OCI-LY3 (cell line): ENCODE measurements around the gene ZBTB5.

Experiments used
- H2AFZ ChIP-seq: fragments of 200-600, 300-600 bp; shearing (Covaris generic); 2 replicates; pipeline ENCODE4 v1.6.0; 2014; ENCODE audit warnings: antibody characterized with exemption, low read depth, low read length
- H3K27ac ChIP-seq: fragments of 200-600, 300-600 bp; sonication (generic); 2 replicates; pipeline ENCODE4 v1.5.1; 2014; ENCODE audit warnings: mild to moderate bottlenecking, low read length, moderate library complexity, mixed read lengths
- H3K27me3 ChIP-seq: fragments of 200-600, 300-600 bp; sonication (generic); 2 replicates; pipeline ENCODE4 v1.6.1; 2014; ENCODE audit warnings: low read depth, low read length, mixed read lengths
- H3K36me3 ChIP-seq: fragments of 200-600, 300-600 bp; sonication (generic); replicated peaks from 2 replicates; pipeline ENCODE3; 2014; ENCODE audit warnings: low read depth, low read length, mixed read lengths
- H3K4me1 ChIP-seq: fragments of 300-600, 200-600 bp; sonication (generic); 2 replicates; pipeline ENCODE4 v1.6.1; 2014; ENCODE audit warnings: low read length, mixed read lengths
- H3K4me2 ChIP-seq: fragments of 200-600, 300-600 bp; sonication (generic); 2 replicates; pipeline ENCODE4 v1.6.1; 2014; ENCODE audit warnings: low read length, mixed read lengths
- H3K4me3 ChIP-seq: fragments of 300-600, 200-600 bp; sonication (generic); 2 replicates; pipeline ENCODE4 v1.5.1; 2014; ENCODE audit warnings: antibody characterized with exemption, mild to moderate bottlenecking, low read length, moderate library complexity
- H3K79me2 ChIP-seq: fragments of 300-600, 200-600 bp; shearing (Covaris generic); 2 replicates; pipeline ENCODE4 v1.6.1; 2014; ENCODE audit warnings: mild to moderate bottlenecking, low read length, mixed read lengths
- H3K9ac ChIP-seq: fragments of 300-600, 200-600 bp; shearing (Covaris generic); 2 replicates; pipeline ENCODE4 v1.6.0; 2014; ENCODE audit warnings: mild to moderate bottlenecking, low read length, moderate library complexity
- H3K9me3 ChIP-seq: fragments of 200-600, 300-600 bp; shearing (Covaris generic); 2 replicates; pipeline ENCODE4 v1.6.1; 2014; ENCODE audit warnings: low read length, mixed read lengths; ENCODE audit not compliant: insufficient read depth
- H4K20me1 ChIP-seq: fragments of 200-600, 300-600 bp; sonication (generic); 2 replicates; pipeline ENCODE4 v1.6.1; 2016; ENCODE audit warnings: low read length, mixed read lengths; ENCODE audit not compliant: insufficient read depth
- CTCF ChIP-seq: fragments of 200-600, 300-600 bp; sonication (generic); IDR thresholded peaks from 2 replicates; pipeline ENCODE4 v1.5.1; 2014; ENCODE audit warnings: antibody characterized with exemption, low read length, low read depth
- EZH2phosphoT487 ChIP-seq: fragments of 200-600 bp; shearing (Covaris generic); IDR thresholded peaks from 2 replicates; pipeline ENCODE4 v1.6.1; 2018; ENCODE audit warnings: antibody characterized with exemption, mixed run types, low read depth

ZBTB5 gene

GRCh38 chr9:37443566-37443965, 21.7 kb downstream of the ZBTB5 start:
- Histone ChIP-seq H3K9ac (no peak overlapping the region), H2AFZ (no peak overlapping the region), H3K27me3 (no peaks in the 10 kb centered on the region), H3K4me2 (no peak overlapping the region), H3K4me1 (no peaks in the 10 kb centered on the region), H3K9me3 (no peaks in the 10 kb centered on the region), H4K20me1 (peaks cover 24% of the 10 kb centered on the region), H3K27ac (no peak overlapping the region), H3K79me2 (peaks cover 87% of the 10 kb centered on the region), H3K36me3 (peaks cover 52% of the 10 kb centered on the region), H3K4me3 (no peak overlapping the region)
- TF ChIP-seq CTCF, result no peak

- H3K79me2 ChIP-seq, result peaks cover 90% of the 10 kb centered on the region
- H3K9me3 ChIP-seq, result no peaks in the 10 kb centered on the region
- H3K36me3 ChIP-seq, result peaks cover 58% of the 10 kb centered on the region
- H2AFZ ChIP-seq, result no peak overlapping the region
- H3K9ac ChIP-seq, result no peak overlapping the region
- H3K4me1 ChIP-seq, result no peaks in the 10 kb centered on the region
- H4K20me1 ChIP-seq, result peaks cover 30% of the 10 kb centered on the region
- TF ChIP-seq EZH2phosphoT487, result no peak
- TF ChIP-seq CTCF, result no peak
- H3K4me2 ChIP-seq, result no peak overlapping the region
- no peak overlapping the region for H3K4me3 ChIP-seq
- H3K27me3 ChIP-seq, result no peaks in the 10 kb centered on the region
- H3K27ac ChIP-seq, result no peak overlapping the region
Observed at GRCh38 chr9:37442556-37442955, 22.7 kb downstream of the ZBTB5 start.

- no peaks in the 10 kb centered on the region for H3K27me3 ChIP-seq
- peaks cover 90% of the 10 kb centered on the region for H3K79me2 ChIP-seq
- H3K27ac ChIP-seq, result no peak overlapping the region
- H3K4me2 ChIP-seq, result no peak overlapping the region
- H3K9ac ChIP-seq, result no peak overlapping the region
- peaks cover 27% of the 10 kb centered on the region for H4K20me1 ChIP-seq
- H3K4me3 ChIP-seq, result no peak overlapping the region
- H2AFZ ChIP-seq, result no peak overlapping the region
- TF ChIP-seq EZH2phosphoT487, result no peak
- no peak for TF ChIP-seq CTCF
- H3K9me3 ChIP-seq, result no peaks in the 10 kb centered on the region
- H3K36me3 ChIP-seq, result peaks cover 65% of the 10 kb centered on the region
- H3K4me1 ChIP-seq, result no peaks in the 10 kb centered on the region
Observed at GRCh38 chr9:37441776-37442370, 23.4 kb downstream of the ZBTB5 start.

GRCh38 chr9:37438359-37438758, 26.9 kb downstream of the ZBTB5 start:
- Histone ChIP-seq H3K36me3 (peaks cover 89% of the 10 kb centered on the region), H3K9me3 (no peaks in the 10 kb centered on the region), H3K4me2 (no peak overlapping the region), H2AFZ (no peak overlapping the region), H3K27me3 (no peaks in the 10 kb centered on the region), H3K27ac (no peak overlapping the region), H4K20me1 (peaks cover 18% of the 10 kb centered on the region), H3K4me1 (no peaks in the 10 kb centered on the region), H3K9ac (no peak overlapping the region), H3K4me3 (no peak overlapping the region), H3K79me2 (peaks cover 74% of the 10 kb centered on the region)
- TF ChIP-seq EZH2phosphoT487 (no peak), CTCF (no peak)
